Brain microvascular endothelial cell (primary cell): ENCODE data around the gene CHRNG.

Experiments used
- DNase-seq: peaks from one replicate; pipeline ENCODE4 v3.0.0-alpha.2; 2020
- H3K27ac ChIP-seq: fragments of 250-450 bp; sonication (Bioruptor Pico); 2 replicates; pipeline ENCODE4 v1.5.1; 2020; ENCODE audit warnings: mild to moderate bottlenecking, moderate library complexity
- H3K27me3 ChIP-seq: fragments of 250-450 bp; sonication (Bioruptor Pico); replicated peaks from 2 replicates; pipeline ENCODE4 v1.5.1; 2020; ENCODE audit warnings: mild to moderate bottlenecking
- H3K36me3 ChIP-seq: fragments of 250-450 bp; sonication (Bioruptor Pico); replicated peaks from 2 replicates; pipeline ENCODE4 v1.5.1; 2020; ENCODE audit warnings: mild to moderate bottlenecking
- H3K4me3 ChIP-seq: 2 replicates; pipeline ENCODE4 v1.5.1; 2011; ENCODE audit warnings: low read depth, mild to moderate bottlenecking, control low read depth, low read length, moderate library complexity
- CTCF ChIP-seq: IDR thresholded peaks from 2 replicates; pipeline ENCODE4 v1.5.1; 2011; ENCODE audit warnings: low read depth, mild to moderate bottlenecking, moderate library complexity, low read length, control low read depth, inconsistent platforms; ENCODE audit errors: missing control alignments
- in situ Hi-C: cut with HindIII; loops from 2 replicates; pipeline ENCODE4 v1.10.0; 2017; ENCODE audit warnings: low sequenced_read_pairs, low pct_ligation_motif_present

The CHRNG gene

GRCh38 chr2:232512602-232513001, 26.9 kb upstream of the CHRNG start:
- no peak for TF ChIP-seq CTCF
- in situ Hi-C loops: no loop called here
- Histone ChIP-seq H3K36me3 (no peaks in the 10 kb centered on the region), H3K27me3 (peaks cover 26% of the 10 kb centered on the region), H3K4me3 (no peak overlapping the region), H3K27ac (no peak overlapping the region)
- DNase-seq: no peak

- Histone ChIP-seq H3K4me3 (no peak overlapping the region), H3K36me3 (no peaks in the 10 kb centered on the region), H3K27ac (no peak overlapping the region), H3K27me3 (peaks cover 28% of the 10 kb centered on the region)
- no peak for TF ChIP-seq CTCF
- no peak for DNase-seq
- in situ Hi-C loops: no loop called here
Observed at GRCh38 chr2:232513353-232513752, 26.1 kb upstream of the CHRNG start.

GRCh38 chr2:232515639-232516038, 23.9 kb upstream of the CHRNG start:
- peaks cover 39% of the 10 kb centered on the region for H3K27me3 ChIP-seq
- in situ Hi-C loops: no loop called here

GRCh38 chr2:232516551-232516950, 22.9 kb upstream of the CHRNG start:
- no peak for TF ChIP-seq CTCF
- DNase-seq: no peak
- H3K27ac ChIP-seq: no peak overlapping the region
- no peaks in the 10 kb centered on the region for H3K36me3 ChIP-seq
- in situ Hi-C loops: no loop called here
- H3K27me3 ChIP-seq: peaks cover 42% of the 10 kb centered on the region
- no peak overlapping the region for H3K4me3 ChIP-seq

More at GRCh38 chr2:232515639-232516038, 23.9 kb upstream of the CHRNG start:
- no peak overlapping the region for H3K4me3 ChIP-seq
- no peak overlapping the region for H3K27ac ChIP-seq
- TF ChIP-seq CTCF: no peak
- DNase-seq: no peak
- no peaks in the 10 kb centered on the region for H3K36me3 ChIP-seq

- Histone ChIP-seq H3K27me3 (peaks cover 55% of the 10 kb centered on the region), H3K36me3 (no peaks in the 10 kb centered on the region)
- in situ Hi-C loops: no loop called here
Observed at GRCh38 chr2:232518844-232519243, 20.6 kb upstream of the CHRNG start.

More at GRCh38 chr2:232518844-232519243, 20.6 kb upstream of the CHRNG start:
- no peak for TF ChIP-seq CTCF
- no peak overlapping the region for H3K27ac ChIP-seq
- no peak for DNase-seq
- H3K4me3 ChIP-seq: no peak overlapping the region
